LoVo (cell line): ENCODE measurements around the gene SNAPC4.
"Not testable (repeated sequence)": the region's sequence is repeated elsewhere in the genome, so short reads cannot be mapped to it uniquely, and the experiment has no call there.

Source experiments
- DNase-seq: peaks from one replicate; pipeline ENCODE4 v3.0.0-alpha.2; 2016; ENCODE audit warnings: low spot score

Gene SNAPC4

DNA sequence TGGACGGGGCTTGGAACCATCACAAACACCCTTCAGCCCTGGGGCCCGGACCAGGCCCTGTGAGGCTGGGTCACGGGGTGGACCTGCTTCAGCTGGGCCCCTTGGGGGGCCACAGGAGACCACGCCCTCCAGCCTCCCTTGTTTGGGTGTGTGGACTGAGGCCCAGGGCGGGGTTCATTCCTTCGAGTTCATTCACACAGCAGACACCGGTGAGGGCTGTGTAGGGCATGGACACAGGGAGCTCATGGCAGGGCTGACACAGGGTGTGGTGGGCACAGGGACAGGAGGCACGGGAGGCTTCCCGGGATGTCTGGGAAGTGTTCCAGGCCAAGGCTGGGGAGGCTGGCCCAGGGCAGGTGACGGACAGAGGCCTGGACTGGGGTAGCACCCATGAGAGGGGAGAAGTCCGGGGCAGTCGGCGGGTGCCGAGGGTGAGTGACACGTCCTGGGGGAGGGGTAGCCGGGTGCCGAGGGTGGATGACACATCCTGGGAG is 45.3 kb downstream of the SNAPC4 start:
- peak; percentile 39 for DNase-seq

DNA sequence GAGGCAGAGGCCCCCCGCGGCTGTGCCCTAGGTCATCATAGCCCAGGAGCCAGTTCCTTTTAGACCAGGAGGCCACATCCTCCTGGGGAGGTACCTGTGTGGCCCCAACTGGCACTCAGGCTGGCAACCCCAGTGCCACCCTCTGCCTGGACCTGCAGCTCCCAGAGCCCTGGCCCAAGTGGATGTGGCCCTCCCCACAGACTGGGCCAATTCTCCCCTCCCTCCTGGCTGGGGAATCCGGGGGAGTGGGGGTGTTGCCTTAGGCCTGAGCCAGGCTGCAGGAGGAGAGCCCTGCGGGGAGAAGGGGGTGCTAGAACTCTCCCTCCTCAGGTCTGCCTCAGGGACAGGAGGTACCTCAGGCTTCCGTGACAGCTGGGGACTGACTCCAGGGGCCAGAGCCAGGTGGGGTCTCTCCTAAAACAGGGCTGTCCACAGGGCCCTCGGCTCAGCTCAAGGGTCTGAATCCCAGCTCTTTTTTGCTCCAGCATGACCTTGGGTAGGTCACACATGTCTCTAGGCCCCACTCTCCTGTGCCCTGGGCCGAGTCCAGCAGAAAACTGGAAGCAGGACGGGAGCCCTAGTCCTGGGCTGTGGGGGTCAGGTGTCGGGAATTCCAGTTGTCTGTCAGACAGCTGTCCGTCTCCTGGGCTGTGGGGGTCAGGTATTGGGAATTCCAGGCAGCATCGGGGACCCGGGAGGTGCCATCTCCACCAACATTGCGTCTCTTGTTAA is 46.0 kb downstream of the SNAPC4 start:
- no peak for DNase-seq

DNA sequence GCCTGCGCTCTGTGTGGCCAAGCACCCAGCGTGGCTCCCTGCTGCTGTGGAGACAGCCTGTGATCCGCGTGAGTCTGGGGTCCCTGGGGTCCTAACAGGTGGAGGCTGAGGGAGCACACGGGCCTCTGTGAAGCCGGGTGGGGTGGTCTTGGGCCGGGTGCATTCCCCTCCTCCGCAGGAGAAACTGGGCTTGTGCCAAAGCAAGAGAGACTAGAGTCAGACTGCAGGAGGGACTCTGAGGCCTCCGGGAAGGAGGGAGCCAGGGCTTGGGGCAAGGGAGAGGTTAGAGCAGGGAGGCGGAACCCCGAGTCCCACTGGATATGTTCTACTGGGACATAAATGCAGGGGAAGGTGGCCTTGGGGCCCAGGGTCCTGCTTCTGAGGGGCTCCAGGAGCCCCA is 46.9 kb downstream of the SNAPC4 start:
- no peak for DNase-seq

DNA sequence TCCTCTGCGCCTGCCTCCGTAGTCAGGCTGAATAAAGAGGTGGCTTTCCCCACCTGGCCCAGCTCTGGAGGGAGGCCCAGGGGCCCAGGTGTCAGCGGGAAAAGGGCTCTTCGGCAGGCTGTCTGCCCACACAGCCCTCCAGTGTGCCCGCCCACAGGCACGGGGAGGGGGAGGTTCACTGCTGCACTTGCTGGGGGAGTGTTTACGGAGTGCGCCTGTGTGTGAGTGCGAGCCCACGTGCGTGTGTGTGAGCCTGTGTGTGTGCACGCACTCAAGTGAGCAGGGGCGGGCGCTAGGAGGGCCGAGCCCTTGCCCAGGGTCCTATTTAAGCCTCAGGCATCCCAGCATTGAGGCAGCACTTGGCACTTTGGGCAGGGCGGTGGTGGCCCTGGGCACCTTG is 47.3 kb downstream of the SNAPC4 start:
- DNase-seq = no peak

DNA sequence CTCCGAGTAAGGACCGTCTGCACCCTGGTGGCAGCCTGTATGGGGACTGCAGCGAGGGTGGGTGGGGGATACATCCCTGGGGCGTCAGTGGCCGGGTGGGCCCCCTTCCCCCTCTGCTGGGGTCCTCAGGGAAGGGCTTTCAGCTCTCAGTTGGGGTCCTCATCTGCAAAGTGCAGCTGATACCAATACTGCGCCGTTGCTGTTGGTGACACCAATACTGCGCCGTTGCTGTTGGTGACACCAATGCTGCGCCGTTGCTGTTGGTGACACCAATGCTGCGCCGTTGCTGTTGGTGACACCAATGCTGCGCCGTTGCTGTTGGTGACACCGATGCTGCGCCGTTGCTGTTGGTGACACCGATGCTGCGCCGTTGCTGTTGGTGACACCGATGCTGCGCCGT is 48.1 kb downstream of the SNAPC4 start:
- DNase-seq = not testable (repeated sequence)

GRCh38 chr9:136351252-136351800 is 48.6 kb downstream of the SNAPC4 start:
- DNase-seq = no peak
